ENCODE data around the gene YTHDF2.
"Not testable (repeated sequence)": the region's sequence is repeated elsewhere in the genome, so short reads cannot be mapped to it uniquely, and the experiment has no call there.

YTHDF2 gene

DNA sequence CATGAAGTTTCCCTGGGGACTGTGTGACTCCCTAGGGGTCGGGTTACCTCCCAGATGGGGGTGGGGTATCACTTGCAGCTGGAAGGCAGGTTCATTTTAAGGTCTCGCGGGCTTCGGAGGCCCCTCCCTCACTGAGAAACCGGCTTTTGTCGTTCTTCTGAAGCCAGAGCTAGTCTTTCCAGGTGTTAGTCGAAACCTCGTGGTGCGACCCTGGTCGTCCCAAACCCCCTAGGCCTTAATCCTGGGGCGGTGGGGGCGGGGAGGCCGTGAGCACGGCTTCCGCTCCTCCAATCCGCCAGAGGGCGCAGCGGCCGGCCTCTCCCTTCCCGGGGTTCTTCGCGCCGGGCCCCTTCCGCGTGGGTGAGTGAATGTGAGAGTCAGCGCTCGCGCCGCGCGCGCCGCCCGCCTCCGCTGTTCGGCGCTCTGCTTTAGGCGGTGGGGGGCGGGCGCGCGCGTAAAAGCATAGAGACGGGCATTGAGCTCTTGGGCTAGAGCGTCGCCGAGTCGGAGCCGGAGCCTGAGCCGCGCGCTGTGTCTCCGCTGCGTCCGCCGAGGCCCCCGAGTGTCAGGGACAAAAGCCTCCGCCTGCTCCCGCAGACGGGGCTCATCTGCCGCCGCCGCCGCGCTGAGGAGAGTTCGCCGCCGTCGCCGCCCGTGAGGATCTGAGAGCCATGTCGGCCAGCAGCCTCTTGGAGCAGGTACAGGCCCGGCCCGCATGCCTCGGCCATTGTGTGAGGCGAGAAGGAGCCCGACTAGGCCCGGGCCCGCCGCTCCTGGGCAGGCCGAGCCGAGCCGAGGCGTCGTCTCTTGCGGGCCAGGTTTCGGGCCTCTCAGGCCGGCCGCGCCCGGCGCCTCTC lies at the start of gene YTHDF2:
Gene YTHDF2 (plus strand): TSS at position 491 of the 857 bp plus-strand sequence. CDS start 181 bp downstream, at position 672.
- DNase-seq: peak; percentile 99

DNA sequence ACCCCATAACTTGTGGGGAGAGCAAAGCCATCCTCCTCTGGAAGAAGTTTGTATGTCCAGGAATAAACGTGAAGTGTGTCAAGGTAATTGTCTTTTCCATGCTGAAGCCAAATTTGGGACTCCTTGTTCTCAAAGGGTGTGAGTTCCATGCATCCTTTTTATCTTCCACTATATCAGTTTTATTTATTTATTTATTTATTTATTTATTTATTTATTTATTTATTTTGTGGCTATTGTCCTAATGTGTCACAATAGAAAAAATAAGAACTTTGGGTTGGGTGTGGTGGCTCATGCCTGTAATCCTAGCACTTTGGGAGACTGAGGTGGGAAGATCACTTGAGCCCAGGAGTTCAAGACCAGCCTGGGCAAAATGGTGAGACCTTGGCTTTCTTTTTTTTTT lies 45.1 kb upstream of the YTHDF2 start:
- DNase-seq: not testable (repeated sequence)

DNA sequence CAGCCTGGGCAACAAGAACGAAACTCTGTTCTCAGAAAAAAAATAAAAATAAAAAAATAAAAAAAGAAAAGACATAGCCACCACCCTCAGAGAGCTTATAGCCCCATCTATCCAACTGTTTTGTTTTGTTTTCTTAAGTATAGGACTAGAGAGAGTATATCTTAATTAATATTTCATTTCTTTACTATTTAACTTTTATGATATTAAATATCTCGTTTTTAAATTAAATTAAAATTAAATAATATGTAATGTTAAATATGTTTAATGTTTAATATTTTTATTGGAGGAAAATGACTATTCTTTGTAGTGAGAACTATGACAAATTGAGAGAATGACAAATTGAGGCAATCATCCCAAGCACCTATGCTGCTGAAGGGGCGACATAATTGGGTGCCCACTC lies 33.1 kb upstream of the YTHDF2 start:
- no peak for DNase-seq

DNA sequence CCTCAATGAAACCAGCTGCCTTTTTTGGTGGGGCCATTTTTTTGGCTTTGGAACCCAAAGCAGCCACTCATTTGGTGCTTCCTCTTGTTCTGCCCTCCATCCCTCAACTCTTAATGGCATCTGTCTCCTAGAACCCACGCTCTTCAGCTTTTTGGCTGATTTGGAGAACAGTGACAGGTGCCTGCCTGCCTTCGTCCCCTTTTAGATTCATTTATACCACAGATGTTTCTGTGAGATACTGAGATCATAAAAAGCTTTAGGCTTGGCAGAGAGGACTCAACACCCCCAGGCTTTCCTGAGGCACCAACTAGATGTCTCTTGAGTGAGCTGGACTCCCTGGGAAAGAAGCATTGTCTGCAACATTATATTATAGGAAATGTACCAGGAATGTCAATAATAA lies 20.4 kb upstream of the YTHDF2 start:
- DNase-seq: peak; percentile 37

DNA sequence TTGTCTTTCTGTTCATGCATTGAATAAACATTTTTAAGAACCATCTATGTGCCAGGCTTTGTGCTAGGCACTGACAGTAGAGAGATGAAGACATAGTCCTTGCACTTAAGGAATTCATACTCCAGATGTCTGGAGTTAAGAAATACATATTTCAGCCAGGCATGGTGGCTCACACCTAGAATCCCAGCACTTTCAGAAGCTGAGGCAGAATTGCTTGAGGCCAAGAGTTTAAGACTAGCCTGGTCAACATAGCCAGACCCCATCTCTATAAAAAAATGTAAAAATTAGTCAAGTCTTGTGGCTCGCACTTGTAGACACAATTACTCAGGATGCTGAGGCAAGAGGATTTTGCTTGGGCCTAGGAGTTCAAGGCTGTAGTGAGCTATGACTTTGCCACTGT lies 18.6 kb upstream of the YTHDF2 start:
- no peak for DNase-seq

DNA sequence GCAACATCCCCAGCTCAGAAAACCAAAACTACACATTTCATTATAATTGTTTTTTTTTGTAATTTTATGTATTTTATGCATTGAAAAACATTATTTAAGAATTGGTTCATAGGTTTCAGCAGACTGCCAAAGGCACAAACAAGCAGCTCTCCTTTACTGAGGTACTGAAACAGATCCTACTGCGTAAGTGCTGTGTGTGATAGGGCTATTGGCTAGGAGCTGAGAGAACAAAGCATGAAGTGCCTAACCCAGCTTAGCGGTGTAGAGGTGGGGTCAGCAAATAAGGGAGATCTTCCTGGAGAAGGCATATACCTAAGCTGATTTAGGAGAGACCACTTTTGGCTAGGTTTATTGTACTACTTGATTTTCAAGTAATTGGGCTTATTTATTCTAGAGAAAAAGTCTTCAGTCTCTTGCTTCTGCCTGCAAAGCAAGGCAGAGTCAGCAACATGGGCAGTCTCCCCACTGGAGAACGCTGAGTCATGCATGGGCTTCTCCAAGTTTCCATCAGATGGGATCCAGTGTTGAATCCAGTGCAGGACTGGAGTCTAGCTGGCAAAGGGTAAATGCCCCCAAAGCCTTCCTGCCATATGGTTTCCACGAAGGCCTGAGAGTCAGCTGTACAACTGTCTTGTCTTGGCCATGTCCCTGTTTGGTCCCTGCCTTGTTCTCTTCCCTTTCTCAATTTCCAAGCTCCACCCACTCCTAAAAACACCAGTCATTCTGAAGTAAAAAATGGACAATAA lies 18.0 kb upstream of the YTHDF2 start:
- peak; percentile 19 for DNase-seq

DNA sequence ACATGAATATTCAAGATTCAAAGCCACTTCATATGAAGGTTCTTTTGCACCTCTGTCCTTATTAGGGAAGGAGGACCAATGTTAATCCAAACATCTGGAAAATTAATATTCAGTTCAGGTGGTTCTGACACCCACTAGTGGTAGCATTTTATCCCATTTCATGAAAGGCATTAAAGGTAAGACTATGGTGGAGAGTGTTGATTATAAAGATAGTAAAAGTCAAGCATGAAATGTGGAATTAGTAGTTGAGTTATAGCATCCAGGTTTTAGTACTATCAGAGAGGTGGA lies 17.5 kb upstream of the YTHDF2 start:
- DNase-seq: no peak

DNA sequence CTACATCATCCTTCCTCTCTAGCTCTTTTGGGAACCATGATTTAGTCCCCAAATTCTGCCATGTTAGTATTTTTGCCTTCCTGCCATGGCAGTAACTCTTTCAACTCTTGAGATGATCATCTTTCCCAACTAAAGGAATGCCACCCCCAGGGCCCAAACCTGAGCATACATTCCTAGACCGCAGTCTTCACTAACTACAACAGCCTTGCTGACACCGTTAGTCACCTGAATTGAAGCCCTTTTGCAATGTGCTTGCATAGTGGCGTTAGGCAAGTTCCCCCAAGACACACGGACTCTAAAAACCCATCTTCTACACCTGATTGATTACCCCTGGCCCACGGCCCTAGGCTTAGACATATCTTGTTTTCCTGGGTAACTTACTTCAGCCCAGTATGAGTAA lies 16.4 kb upstream of the YTHDF2 start:
- DNase-seq: no peak

DNA sequence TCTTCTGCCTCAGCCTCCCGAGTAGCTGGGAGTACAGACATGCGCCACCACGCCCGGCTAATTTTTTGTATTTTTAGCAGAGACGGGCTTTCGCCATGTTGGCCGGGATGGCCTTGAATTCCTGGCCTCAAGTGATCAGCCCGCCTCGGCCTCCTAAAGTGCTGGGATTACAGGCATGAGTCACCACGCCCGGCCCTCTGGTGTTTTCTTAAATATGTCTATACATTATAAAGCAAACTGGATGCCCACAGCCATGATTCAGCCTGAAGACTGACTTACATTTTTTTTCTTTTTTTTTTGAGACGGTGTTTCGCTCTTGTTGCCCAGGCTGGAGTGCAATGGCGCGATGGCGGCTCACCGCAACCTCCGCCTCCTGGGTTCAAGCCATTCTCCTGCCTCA lies 14.8 kb upstream of the YTHDF2 start:
- DNase-seq: not testable (repeated sequence)

DNA sequence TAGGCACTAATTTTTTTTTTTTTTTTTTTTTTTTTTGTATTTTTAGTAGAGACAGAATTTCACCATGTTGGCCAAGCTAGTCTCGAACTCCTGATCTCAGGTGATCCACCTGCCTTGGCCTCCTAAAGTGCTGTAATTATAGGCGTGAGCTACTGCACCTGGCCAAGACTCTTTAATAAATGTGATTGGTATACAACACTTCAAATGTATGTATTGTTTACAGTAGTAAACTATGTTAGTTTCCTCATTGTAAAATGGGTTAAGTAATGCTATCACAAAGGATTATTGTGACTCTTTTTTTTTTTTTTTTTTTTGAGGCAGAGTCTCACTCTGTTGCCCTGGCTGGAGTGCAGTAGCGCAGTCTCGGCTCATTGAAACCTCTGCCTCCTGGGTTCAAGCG lies 11.4 kb upstream of the YTHDF2 start:
- DNase-seq: not testable (repeated sequence)

DNA sequence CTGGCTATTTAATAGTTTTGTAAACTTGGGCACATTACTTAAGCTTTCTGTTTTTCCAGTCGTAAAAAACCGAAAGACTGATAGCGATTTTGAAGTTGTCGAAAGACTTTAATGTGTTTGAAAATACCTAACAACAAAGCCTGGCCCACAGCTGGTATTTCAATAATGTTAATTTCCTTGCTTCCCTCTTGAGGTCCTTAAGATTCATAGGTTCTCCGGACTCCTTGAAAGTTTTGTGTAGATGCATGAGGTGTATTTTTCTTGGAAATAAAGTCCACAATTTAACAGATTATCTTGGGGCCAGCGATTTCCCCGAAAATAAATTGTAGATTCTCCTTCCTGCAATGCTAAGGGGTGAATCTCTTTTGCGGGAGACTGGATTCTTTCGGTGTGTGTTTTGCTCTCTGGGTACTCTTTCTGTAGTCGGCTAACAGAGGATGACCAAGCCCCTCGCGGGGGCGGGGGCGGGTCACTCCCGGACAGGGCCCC lies 735 bp upstream of the YTHDF2 start:
- DNase-seq: no peak

DNA sequence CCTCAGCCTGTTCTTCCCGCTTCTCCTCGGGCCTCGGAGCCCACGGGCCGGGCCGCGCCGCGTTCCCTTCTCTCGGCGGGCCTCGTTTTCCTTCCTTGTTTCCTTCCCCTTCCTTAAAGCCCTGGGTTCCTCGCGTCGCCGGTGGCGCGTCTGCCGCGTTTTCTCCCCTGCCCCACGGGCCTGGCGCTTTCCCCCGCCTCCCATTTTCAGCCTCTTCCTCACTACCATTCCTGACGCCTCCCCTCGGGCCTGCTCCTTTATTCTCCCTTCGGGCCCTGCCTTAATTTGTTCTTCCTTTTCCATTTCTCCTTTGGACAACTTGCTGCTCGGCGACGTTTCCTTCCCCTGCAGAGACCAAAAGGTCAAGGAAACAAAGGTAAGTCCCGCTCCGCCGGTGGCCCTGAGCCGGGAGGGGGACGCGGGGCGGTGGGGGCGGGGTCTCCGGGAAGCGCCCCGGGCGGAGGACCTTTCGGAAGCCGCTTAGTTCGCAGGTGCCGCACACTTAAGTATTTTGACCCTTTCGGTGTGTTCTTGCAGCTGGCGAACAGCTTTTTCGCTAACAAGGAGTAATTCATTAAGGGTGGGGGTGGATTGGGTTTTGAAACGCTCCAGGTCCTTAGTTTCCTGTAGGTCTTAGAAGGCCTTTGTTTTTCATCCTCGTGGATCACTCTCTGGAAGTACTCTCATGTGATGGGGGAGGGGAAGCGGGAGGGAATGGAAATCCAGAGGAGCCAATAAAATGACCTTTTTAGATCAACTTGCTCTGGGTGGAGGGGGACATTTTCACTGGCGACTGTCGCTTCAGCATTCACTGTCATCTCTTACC lies 780 bp downstream of the YTHDF2 start:
- peak; percentile 63 for DNase-seq

DNA sequence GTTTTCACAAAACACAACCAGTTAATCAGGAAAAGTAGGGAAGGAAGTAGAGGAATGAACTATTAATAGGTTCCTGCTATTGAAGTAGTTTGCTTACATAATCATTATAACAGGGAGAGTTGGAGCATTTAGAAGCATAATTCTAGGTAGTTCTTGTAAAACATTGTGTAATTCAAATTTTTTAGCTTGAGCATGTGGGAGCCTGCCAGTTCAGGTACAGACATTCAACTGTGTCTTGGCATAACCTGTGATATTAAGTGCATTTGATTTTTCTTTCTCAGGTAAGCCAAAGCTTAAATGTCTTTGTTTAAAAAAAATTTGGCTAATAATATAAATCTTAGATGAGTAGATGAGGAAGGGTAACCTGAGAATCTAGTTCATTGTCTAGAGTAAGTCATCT lies 3.4 kb downstream of the YTHDF2 start:
- no peak for DNase-seq

DNA sequence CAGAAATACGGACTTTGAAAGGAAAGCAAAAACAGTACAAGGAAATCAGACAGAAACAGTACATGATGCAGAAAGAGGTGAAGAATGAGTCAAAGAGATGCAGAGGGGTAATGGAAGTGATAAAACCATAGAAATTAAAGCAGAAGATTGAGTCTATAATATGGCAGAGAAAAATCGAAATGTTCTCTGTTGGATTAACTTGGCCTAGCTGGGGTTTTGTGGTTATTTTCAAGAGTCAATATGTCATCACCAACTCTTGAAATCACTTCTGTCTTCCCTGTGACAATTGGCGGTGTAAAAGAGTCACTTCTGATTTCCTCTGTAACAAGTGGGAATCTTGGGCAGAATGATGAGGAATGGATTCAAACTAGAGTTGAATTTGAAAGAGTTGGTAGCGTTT lies 7.4 kb downstream of the YTHDF2 start:
- DNase-seq: no peak

DNA sequence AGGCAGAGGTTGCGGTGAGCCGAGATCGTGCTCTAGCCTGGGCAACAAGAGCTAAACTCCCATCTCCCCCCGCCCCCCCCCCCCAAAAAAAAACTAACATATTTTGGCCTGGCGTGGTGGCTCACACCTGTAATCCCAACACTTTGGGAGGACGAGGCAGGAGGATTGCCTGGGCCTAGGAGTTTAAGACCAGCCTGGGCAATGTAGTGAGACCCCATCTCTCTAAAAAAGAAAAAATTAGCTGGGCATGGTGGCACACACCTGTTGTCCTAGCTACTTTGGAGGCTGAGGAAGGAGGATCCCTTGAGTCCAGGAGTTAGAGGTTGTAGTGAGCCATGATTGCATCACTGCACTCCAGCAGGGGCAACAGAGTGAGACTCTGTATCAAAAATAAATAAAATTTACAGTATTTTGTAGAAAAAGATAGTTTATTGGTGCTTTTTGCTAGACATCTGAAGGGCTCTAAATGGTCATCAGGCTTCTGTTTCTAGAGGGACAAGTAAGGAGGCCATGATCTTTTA lies 9.0 kb downstream of the YTHDF2 start:
- no peak for DNase-seq

DNA sequence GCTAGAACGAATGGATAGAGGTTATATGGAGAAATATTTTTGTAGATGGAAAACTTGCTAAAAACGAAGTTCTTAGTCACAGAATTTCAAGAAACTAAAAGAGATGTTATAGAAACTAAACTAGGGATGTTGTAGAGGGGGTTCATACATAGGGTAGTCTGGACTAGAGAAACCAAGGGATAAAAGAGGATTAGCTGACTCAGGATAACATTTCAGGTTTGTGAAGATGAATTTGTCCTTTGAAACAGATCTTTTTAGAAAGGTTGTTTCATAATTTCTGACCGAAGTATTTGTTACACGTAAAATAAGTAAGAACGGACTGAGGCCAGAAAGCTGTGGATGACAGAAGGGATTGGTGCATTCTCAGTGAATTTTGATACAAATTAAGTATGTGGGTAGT lies 13.6 kb downstream of the YTHDF2 start:
- DNase-seq: no peak

DNA sequence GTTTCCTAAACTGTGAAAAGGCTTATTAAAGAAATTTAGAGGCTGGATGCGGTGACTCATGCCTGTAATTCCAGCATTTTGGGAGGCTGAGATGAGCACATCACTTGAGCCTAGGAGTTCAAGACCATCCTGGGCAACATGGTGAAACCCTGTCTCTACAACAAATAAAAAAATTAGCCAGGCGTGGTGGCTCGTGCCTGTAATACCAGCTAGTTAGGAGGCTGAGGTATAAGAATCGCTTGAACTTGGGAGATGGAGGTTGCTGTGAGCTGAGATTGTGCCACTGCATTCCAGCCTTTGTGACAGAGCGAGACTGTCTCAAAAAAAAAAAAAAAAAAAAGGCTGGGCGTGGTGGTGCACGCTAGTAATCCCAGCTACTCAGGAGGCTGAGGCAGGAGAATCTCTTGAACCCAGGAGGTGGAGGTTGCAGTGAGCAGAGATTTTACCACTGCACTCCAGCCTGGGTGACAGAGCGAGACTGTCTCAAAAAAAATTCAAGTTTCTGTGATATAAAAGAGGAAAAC lies 14.1 kb downstream of the YTHDF2 start:
- DNase-seq: not testable (repeated sequence)

DNA sequence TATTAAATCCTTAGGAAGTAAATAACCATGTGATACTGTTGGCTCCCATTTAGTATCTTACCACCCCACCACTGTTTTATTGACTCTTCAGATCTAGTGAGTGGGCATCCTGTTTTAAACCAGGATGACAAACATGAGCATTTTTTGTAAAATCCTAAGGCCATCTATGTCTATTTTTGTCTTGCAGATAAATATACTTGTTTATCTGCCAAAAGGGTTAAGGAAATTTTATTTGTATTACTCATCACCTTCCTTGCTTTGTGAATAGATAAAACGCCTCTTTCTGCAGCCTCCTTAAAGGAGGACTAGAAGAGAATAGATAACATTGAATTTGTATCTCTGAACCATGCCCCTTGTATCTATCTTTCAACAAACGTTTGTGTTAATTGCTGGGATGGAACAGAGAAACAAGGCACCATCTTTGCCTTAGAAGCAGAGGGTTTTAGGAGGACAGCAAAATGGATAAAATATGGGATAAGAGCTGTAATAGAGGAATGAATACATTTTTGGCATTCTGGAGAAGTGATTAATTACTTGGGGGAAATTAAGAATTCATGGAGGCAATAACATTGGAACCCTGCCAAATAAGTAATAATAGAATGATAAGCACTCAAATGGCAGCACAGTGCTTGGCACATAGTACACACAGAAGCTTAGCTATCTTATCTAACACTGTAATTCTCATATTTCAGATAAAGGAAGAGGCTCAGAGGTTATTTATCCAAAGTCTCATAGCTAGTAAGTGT lies 14.7 kb downstream of the YTHDF2 start:
- no peak for DNase-seq

DNA sequence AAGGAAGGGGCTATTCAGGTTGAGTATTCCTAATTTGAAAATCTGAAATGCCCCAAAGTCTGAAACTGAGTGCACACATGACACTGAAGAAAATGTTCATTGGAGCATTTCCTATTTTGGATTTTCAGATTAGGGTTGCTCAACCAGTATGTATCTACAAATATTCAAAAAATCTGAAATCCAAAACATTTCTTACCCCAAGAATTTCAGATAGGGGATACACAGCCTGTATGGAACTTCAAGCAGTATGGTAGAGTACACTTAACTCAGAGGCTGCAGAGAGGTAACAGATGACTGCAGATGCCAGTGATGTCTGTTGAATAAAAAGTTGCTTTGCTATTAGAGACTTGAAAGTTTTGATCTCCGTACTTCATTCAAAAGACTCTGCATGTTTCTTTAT lies 19.0 kb downstream of the YTHDF2 start:
- no peak for DNase-seq

DNA sequence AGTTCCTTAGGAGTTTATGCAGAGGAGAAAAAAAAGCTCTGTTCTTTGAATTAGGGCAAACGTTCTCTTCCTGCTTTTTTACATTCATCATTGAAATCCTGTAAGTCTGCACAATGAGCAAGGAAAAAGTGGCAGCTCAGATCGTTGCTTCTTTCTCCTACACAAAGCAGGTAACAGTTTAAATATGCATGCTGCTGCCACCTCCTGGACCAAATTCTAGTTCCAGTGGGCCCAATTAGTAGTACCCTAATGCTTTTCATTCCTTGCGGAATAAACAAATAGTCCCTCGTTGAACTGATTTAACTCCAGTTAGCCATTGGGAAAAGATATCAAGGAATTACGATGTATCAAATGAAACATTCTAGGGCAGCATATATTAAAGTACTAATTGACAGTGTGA lies 20.1 kb downstream of the YTHDF2 start:
- no peak for DNase-seq

DNA sequence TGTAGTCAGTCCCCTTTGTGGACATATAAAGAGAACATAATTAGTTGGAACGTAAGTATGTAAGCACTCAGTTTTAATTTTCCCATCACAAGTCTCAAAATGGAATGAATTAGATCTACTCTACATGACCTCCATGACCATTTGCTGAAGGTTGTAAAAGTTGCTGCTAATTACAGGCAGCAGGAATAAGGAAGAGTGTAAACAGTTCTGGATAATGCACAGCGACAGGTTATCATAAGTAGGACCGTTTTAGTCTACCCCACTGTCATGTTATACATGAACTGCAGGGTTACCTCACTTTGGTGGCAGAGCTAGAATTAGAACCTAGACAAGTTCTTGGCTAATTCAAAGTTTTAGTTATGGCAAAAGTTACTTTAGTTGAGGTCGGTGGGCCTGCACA lies 21.7 kb downstream of the YTHDF2 start:
- no peak for DNase-seq

DNA sequence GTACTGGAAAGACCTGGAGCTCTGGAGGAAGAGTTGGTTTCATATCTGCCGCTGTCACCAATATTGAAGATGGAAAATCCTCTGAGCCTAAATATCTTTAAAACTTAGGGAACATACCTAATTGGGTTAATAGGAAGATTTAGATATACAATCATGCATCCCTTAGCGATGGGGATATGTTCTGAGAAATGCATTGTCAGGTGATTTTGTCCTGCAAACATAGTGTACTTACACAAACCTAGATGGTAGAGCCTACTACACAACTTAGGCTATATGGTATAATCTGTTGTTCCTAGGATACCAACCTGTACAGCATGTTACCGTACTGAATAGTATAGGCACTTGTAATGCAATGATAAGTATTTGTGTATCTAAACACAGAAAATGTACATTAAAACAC lies 22.5 kb downstream of the YTHDF2 start:
- DNase-seq: no peak

All from hematopoietic multipotent progenitor cell treated with erythropoietin and hydrocortisone succinate and interleukin-3 and kit ligand, for 4 days (in vitro differentiated cells).